Endothelial cell of umbilical vein (primary cell): ENCODE data around the gene WIPI1. TPM values are rescaled to one million over a fixed set of nuclear protein-coding genes. Genes with fewer than 3 reads are reported as not detected.

Experiments used
- BruUV-seq: library from RNA; stranded (reverse); fragments of 400-500 nt; replicated peaks from 2 replicates; lab custom pipeline; 2021; lab: Mats Ljungman, UMichigan
- CTCF ChIA-PET: fragments of 300-600, 350-600 bp; sonication (Branson Sonifier 250); formaldehyde crosslinking; loops from one replicate; lab custom pipeline; 2021; ENCODE audit warnings: antibody characterized with exemption, inconsistent platforms; lab: Charles Lee
- POLR2A ChIA-PET: fragments of 300-600, 350-600 bp; sonication (Branson Sonifier 250); formaldehyde crosslinking; loops from one replicate; lab custom pipeline; 2021; ENCODE audit warnings: antibody characterized with exemption, inconsistent platforms; lab: Charles Lee
- DNase-seq: peaks from one replicate; pipeline ENCODE4 v3.0.0-alpha.2; 2011; ENCODE audit warnings: low read depth, low spot score
- FAIRE-seq: peaks from 2 replicates; lab custom pipeline; 2011; peaks lifted over from hg19 to GRCh38; lab: Jason Lieb, UNC
- H2AFZ ChIP-seq: 2 replicates; pipeline ENCODE4 v1.6.0; 2012; ENCODE audit warnings: low read depth, low read length, control low read depth, inconsistent platforms
- H3K27ac ChIP-seq: 2 replicates; pipeline ENCODE4 v1.5.1; 2011; ENCODE audit warnings: low read depth, mild to moderate bottlenecking, control low read depth, low read length, moderate library complexity; ENCODE audit not compliant: insufficient read depth
- H3K27me3 ChIP-seq, 2 experiments: 2 replicates each; pipeline versions ENCODE4 v1.6.0 to v1.6.1; 2011; ENCODE audit warnings: low read length in 2 of 2, mixed read lengths in 1 of 2; ENCODE audit not compliant: control insufficient read depth in 2 of 2, insufficient read depth in 2 of 2
- H3K36me3 ChIP-seq, 2 experiments: 2 replicates in 1 of 2; 3 replicates in 1 of 2; pipeline ENCODE4 v1.5.1; 2011; ENCODE audit warnings: low read length in 2 of 2, mild to moderate bottlenecking in 1 of 2, moderate library complexity in 1 of 2; ENCODE audit not compliant: control insufficient read depth in 2 of 2, insufficient read depth in 2 of 2; ENCODE audit errors: extremely low read depth in 1 of 2
- H3K4me1 ChIP-seq: 3 replicates; pipeline ENCODE4 v1.5.1; 2011; ENCODE audit warnings: mild to moderate bottlenecking, low read length; ENCODE audit not compliant: control insufficient read depth, insufficient read depth; ENCODE audit errors: extremely low read depth
- H3K4me2 ChIP-seq: 2 replicates; pipeline ENCODE4 v1.6.1; 2011; ENCODE audit warnings: low read length, control low read depth, mixed read lengths; ENCODE audit not compliant: insufficient read depth
- H3K4me3 ChIP-seq, 3 experiments: fragments of 200-600 bp in 1 of 3; sonication (generic), shearing (Covaris generic) in 1 of 3; replicated peaks in 1 of 3; 2 replicates each; pipeline ENCODE4 v1.5.1; 2011 to 2016; ENCODE audit warnings: control low read depth in 3 of 3, low read length in 3 of 3, mild to moderate bottlenecking in 2 of 3, inconsistent platforms in 1 of 3, low read depth in 1 of 3, moderate library complexity in 1 of 3; ENCODE audit not compliant: insufficient read depth in 1 of 3
- H3K79me2 ChIP-seq: 2 replicates; pipeline ENCODE4 v1.6.0; 2012; ENCODE audit warnings: low read length, inconsistent platforms; ENCODE audit not compliant: control insufficient read depth, insufficient read depth
- H3K9ac ChIP-seq: replicated peaks from 2 replicates; pipeline ENCODE3; 2011; ENCODE audit warnings: low read length, control low read depth; ENCODE audit not compliant: insufficient read depth; ENCODE audit errors: extremely low read depth
- H3K9me1 ChIP-seq: replicated peaks from 3 replicates; pipeline ENCODE4 v1.6.0; 2011; ENCODE audit warnings: mild to moderate bottlenecking, low read length; ENCODE audit not compliant: control insufficient read depth, insufficient read depth; ENCODE audit errors: extremely low read depth
- H3K9me3 ChIP-seq: replicated peaks from 2 replicates; pipeline ENCODE4 v1.5.1; 2012; ENCODE audit warnings: low read length, inconsistent platforms; ENCODE audit not compliant: control insufficient read depth, insufficient read depth
- H4K20me1 ChIP-seq: replicated peaks from 2 replicates; pipeline ENCODE3; 2011; ENCODE audit warnings: mild to moderate bottlenecking, low read length; ENCODE audit not compliant: control insufficient read depth, insufficient read depth; ENCODE audit errors: extremely low read depth
- CTCF ChIP-seq, 2 donors: IDR thresholded peaks; 1 replicate in 1 of 2; 2 replicates in 1 of 2; pipeline ENCODE4 v1.5.1; 2011; ENCODE audit warnings: low read length in 2 of 2, mild to moderate bottlenecking in 2 of 2, moderate library complexity in 2 of 2, control low read depth in 1 of 2, inconsistent platforms in 1 of 2, low read depth in 1 of 2; ENCODE audit not compliant: insufficient read depth in 1 of 2; ENCODE audit errors: extremely low read depth in 1 of 2
- EZH2 ChIP-seq: IDR thresholded peaks from 2 replicates; pipeline ENCODE4 v1.6.1; 2012; ENCODE audit warnings: borderline replicate concordance, low read depth, mild to moderate bottlenecking, moderate library complexity, low read length, inconsistent platforms; ENCODE audit not compliant: severe bottlenecking
- FOS ChIP-seq: IDR thresholded peaks from 2 replicates; pipeline ENCODE4 v1.6.1; 2011; ENCODE audit warnings: mild to moderate bottlenecking, low read length, moderate library complexity, borderline replicate concordance; ENCODE audit not compliant: insufficient read depth
- GATA2 ChIP-seq: IDR thresholded peaks from 2 replicates; pipeline ENCODE4 v1.7.0; 2011; ENCODE audit warnings: low read depth, mild to moderate bottlenecking, moderate library complexity, mixed read lengths, low read length; ENCODE audit not compliant: insufficient read length, insufficient read depth
- JUN ChIP-seq: IDR thresholded peaks from 2 replicates; pipeline ENCODE4 v1.6.1; 2011; ENCODE audit warnings: borderline replicate concordance, low read depth; ENCODE audit not compliant: insufficient read length, insufficient read depth
- MAX ChIP-seq: IDR thresholded peaks from 2 replicates; pipeline ENCODE4 v1.6.1; 2011; ENCODE audit not compliant: insufficient read depth, insufficient read length
- MYC ChIP-seq: IDR thresholded peaks from one replicate; pipeline ENCODE4 v1.6.1; 2011; ENCODE audit warnings: mild to moderate bottlenecking, low read depth, low read length
- POLR2A ChIP-seq: IDR thresholded peaks from 2 replicates; pipeline ENCODE4 v1.6.1; 2012; ENCODE audit warnings: low read depth, mild to moderate bottlenecking, control low read depth, low read length
- POLR2AphosphoS5 ChIP-seq: IDR thresholded peaks from 2 replicates; pipeline ENCODE4 v1.6.1; 2012; ENCODE audit warnings: low read depth, mild to moderate bottlenecking, control low read depth, low read length, moderate library complexity; ENCODE audit not compliant: insufficient read depth
- dilution Hi-C: fragments of 300-500 bp; cut with MboI; formaldehyde crosslinking; loops from one replicate; pipeline ENCODE4 v1.15.0; 2019; ENCODE audit warnings: low sequenced_read_pairs; ENCODE audit not compliant: extremely low pct_ligation_motif_present
- intact Hi-C: fragments of 100-400 bp; cut with micrococcal nuclease; formaldehyde crosslinking; loops from one replicate; pipeline ENCODE4 v1.10.0; 2022
- polyA plus RNA-seq, 4 experiments: library from polyadenylated mRNA; depleted of rRNA in 3 of 4; stranded (reverse) in 3 of 4; unstranded in 1 of 4; fragments of >200 nt; gene quantifications; 2 replicates each; pipeline versions ENCODE4 v1.2.1 to v1.2.3, GENCODE V29; 2011 to 2012; ENCODE audit warnings: missing spikeins in 1 of 4
- total RNA-seq: library from RNA; stranded (reverse); gene quantifications from 2 replicates; pipeline ENCODE4 v1.2.3, GENCODE V29; 2021

Gene WIPI1
- total and polyA plus RNA-seq, 2 donors (not counting 3 experiments of a cell fraction or from before 2014, with no cell fraction given) = 49.9 to 70.3 TPM

GRCh38 chr17:68428498-68429172 is 28.7 kb downstream of the WIPI1 start:
- H2AFZ ChIP-seq = no peak overlapping the region
- dilution Hi-C loops (no loop called here), intact Hi-C loops (no loop called here)
- ChIA-PET POLR2A (no interaction called here), CTCF (interaction anchor here (0.5 to 2.9 kb wide), 3 partner anchors 9 to 30 kb away, joined by 3 to 11 read pairs (median 4); no protein-coding TSS in a partner anchor)
- no peaks in the 10 kb centered on the region for H4K20me1 ChIP-seq
- no peaks in the 10 kb centered on the region for H3K9me1 ChIP-seq
- no peak overlapping the region for H3K9ac ChIP-seq
- no peak overlapping the region for H3K4me2 ChIP-seq
- H3K9me3 ChIP-seq = no peaks in the 10 kb centered on the region
- H3K27ac ChIP-seq = no peak overlapping the region
- BruUV-seq = no TSS peak
- no peaks in the 10 kb centered on the region for H3K4me1 ChIP-seq
- H3K4me3 ChIP-seq = no peak overlapping the region
- peaks cover 13 to 43% of the 10 kb centered on the region in 2 experiments for H3K36me3 ChIP-seq
- H3K27me3 ChIP-seq = no peaks in the 10 kb centered on the region
- no peak for FAIRE-seq
- H3K79me2 ChIP-seq = no peaks in the 10 kb centered on the region
- no peak for DNase-seq
- TF ChIP-seq JUN (no peak), FOS (no peak), GATA2 (no peak), POLR2A (no peak)

- no peaks in the 10 kb centered on the region for H3K4me1 ChIP-seq
- H3K4me3 ChIP-seq = no peak overlapping the region
- H3K9ac ChIP-seq = no peak overlapping the region
- intact Hi-C loops = no loop called here
- CTCF ChIA-PET = interaction anchor here (1.2 to 2.9 kb wide), 3 partner anchors 9 to 29 kb away, joined by 3 to 11 read pairs (median 4); no protein-coding TSS in a partner anchor
- H3K27me3 ChIP-seq = no peaks in the 10 kb centered on the region
- no peak overlapping the region for H3K27ac ChIP-seq
- no peak overlapping the region for H3K4me2 ChIP-seq
- H3K9me3 ChIP-seq = no peaks in the 10 kb centered on the region
- H3K79me2 ChIP-seq = no peaks in the 10 kb centered on the region
- POLR2A ChIA-PET = no interaction called here
- dilution Hi-C loops = no loop called here
- DNase-seq = no peak
- BruUV-seq = no TSS peak
- FAIRE-seq = no peak
- H3K9me1 ChIP-seq = no peaks in the 10 kb centered on the region
- no peak for TF ChIP-seq MYC
- TF ChIP-seq CTCF (IDR thresholded peaks at IDR 0.05; ENCODE audit: extremely low read depth in 1 of 2, insufficient read depth in 1 of 2, low read depth in 1 of 2, low read length in 2 of 2) = no peak
- no peak for TF ChIP-seq MAX
- TF ChIP-seq FOS = no peak
- no peak for TF ChIP-seq GATA2
- TF ChIP-seq JUN = no peak
- no peak for TF ChIP-seq POLR2AphosphoS5
- TF ChIP-seq EZH2 = no peak
- H3K36me3 ChIP-seq = peaks cover 8 to 41% of the 10 kb centered on the region in 2 experiments
- H4K20me1 ChIP-seq = no peaks in the 10 kb centered on the region
- H2AFZ ChIP-seq = no peak overlapping the region
These were observed 29.7 kb downstream of the WIPI1 start for GRCh38 chr17:68427575-68427974.
